HepG2 (cell line): Measurements from ENCODE around the gene ZNF865. TPM values are rescaled to one million over a fixed set of nuclear protein-coding genes. Genes with fewer than 3 reads are reported as not detected.

Experiments used
- HOXA7 ChIP-seq: sonication (generic); formaldehyde crosslinking; IDR thresholded peaks from 2 replicates; pipeline ENCODE4 v1.8.1; 2022; ENCODE audit warnings: mild to moderate bottlenecking, missing genetic modification reagents, moderate library complexity
- MED1 ChIP-seq: sonication (generic); formaldehyde crosslinking; IDR thresholded peaks from 2 replicates; pipeline ENCODE4 v1.4.0; 2020; ENCODE audit warnings: missing genetic modification reagents
- MEF2D ChIP-seq: sonication (generic); formaldehyde crosslinking; IDR thresholded peaks from 2 replicates; pipeline ENCODE4 v1.5.1; 2020; ENCODE audit warnings: mild to moderate bottlenecking, missing genetic modification reagents
- NR2C2 ChIP-seq: sonication (generic); formaldehyde crosslinking; IDR thresholded peaks from 2 replicates; pipeline ENCODE4 v1.4.0; 2020; ENCODE audit warnings: missing genetic modification reagents, mild to moderate bottlenecking, moderate library complexity, borderline replicate concordance
- RFX5 ChIP-seq: IDR thresholded peaks from 2 replicates; pipeline ENCODE4 v1.6.1; 2011; ENCODE audit warnings: low read depth, low read length, improper control_type of control experiment
- SCMH1 ChIP-seq: sonication (generic); formaldehyde crosslinking; IDR thresholded peaks from 2 replicates; pipeline ENCODE4 v1.9.0; 2021; ENCODE audit warnings: missing genetic modification reagents, mild to moderate bottlenecking, borderline replicate concordance
- ZNF121 ChIP-seq: sonication (generic); formaldehyde crosslinking; IDR thresholded peaks from 2 replicates; pipeline ENCODE4 v1.5.0; 2020; ENCODE audit warnings: mild to moderate bottlenecking, missing genetic modification reagents
- ZNF616 ChIP-seq: sonication (generic); formaldehyde crosslinking; IDR thresholded peaks from 2 replicates; pipeline ENCODE4 v1.5.0; 2020; ENCODE audit warnings: low read depth, mild to moderate bottlenecking, missing genetic modification reagents
- ZNF674 ChIP-seq: sonication (generic); formaldehyde crosslinking; IDR thresholded peaks from 2 replicates; pipeline ENCODE4 v1.5.0; 2020; ENCODE audit warnings: low read depth, mild to moderate bottlenecking, missing genetic modification reagents
- ZNF879 ChIP-seq: sonication (generic); formaldehyde crosslinking; IDR thresholded peaks from 2 replicates; pipeline ENCODE4 v1.8.1; 2023; ENCODE audit warnings: missing genetic modification reagents
- polyA plus RNA-seq, 8 experiments: library from polyadenylated mRNA; depleted of rRNA in 3 of 8; stranded (reverse) in 7 of 8; unstranded in 1 of 8; fragments of >200 nt; fragmentation: Illumina TruSeq in 4 of 8; extraction: Trizol in 4 of 8; gene quantifications; 2 replicates each; pipeline versions ENCODE4 v1.2.1 to v1.2.3, GENCODE V29; 2011 to 2016; ENCODE audit warnings: low read depth in 4 of 8, missing spikeins in 1 of 8, mixed read lengths in 1 of 8; ENCODE audit not compliant: insufficient read depth in 1 of 8
- total RNA-seq, 5 experiments: library from RNA; depleted of rRNA; stranded (reverse); fragments of >200 nt; fragmentation: Illumina TruSeq; extraction: Trizol; gene quantifications; 2 replicates each; pipeline ENCODE4 v1.2.3, GENCODE V29; 2016; ENCODE audit warnings: low read depth in 1 of 5
- TF ChIP-seq, protein P1 (sequence below): sonication (generic); formaldehyde crosslinking; IDR thresholded peaks from 2 replicates; pipeline ENCODE4 v1.4.0; 2020; ENCODE audit warnings: mild to moderate bottlenecking, missing genetic modification reagents
- TF ChIP-seq, protein P2 (sequence below): IDR thresholded peaks from 2 replicates; pipeline ENCODE4 v1.6.1; 2012; ENCODE audit warnings: inconsistent platforms
- TF ChIP-seq, protein P3 (sequence below): sonication (generic); formaldehyde crosslinking; conservative IDR thresholded peaks from 2 replicates; pipeline ENCODE4 v1.4.0; 2020; ENCODE audit warnings: mild to moderate bottlenecking, missing genetic modification reagents, moderate library complexity
- TF ChIP-seq, protein P4 (sequence below): sonication (generic); formaldehyde crosslinking; IDR thresholded peaks from 2 replicates; pipeline ENCODE4 v1.8.0; 2022; ENCODE audit warnings: mild to moderate bottlenecking, missing genetic modification reagents; ENCODE audit not compliant: insufficient replicate concordance
- TF ChIP-seq, protein P5 (sequence below): sonication (generic); formaldehyde crosslinking; IDR thresholded peaks from 2 replicates; pipeline ENCODE4 v1.5.1; 2020; ENCODE audit warnings: mild to moderate bottlenecking, moderate library complexity, missing genetic modification reagents
- TF ChIP-seq, protein P6 (sequence below): sonication (generic); formaldehyde crosslinking; IDR thresholded peaks from 2 replicates; pipeline ENCODE4 v1.8.1; 2023; ENCODE audit warnings: missing genetic modification reagents, mild to moderate bottlenecking, borderline replicate concordance

The ZNF865 gene
- total and polyA plus RNA-seq, 2 of the 13 experiments (the other 11 are each of a cell fraction or from before 2014, with no cell fraction given), result 0.93 to 1.0 TPM

DNA sequence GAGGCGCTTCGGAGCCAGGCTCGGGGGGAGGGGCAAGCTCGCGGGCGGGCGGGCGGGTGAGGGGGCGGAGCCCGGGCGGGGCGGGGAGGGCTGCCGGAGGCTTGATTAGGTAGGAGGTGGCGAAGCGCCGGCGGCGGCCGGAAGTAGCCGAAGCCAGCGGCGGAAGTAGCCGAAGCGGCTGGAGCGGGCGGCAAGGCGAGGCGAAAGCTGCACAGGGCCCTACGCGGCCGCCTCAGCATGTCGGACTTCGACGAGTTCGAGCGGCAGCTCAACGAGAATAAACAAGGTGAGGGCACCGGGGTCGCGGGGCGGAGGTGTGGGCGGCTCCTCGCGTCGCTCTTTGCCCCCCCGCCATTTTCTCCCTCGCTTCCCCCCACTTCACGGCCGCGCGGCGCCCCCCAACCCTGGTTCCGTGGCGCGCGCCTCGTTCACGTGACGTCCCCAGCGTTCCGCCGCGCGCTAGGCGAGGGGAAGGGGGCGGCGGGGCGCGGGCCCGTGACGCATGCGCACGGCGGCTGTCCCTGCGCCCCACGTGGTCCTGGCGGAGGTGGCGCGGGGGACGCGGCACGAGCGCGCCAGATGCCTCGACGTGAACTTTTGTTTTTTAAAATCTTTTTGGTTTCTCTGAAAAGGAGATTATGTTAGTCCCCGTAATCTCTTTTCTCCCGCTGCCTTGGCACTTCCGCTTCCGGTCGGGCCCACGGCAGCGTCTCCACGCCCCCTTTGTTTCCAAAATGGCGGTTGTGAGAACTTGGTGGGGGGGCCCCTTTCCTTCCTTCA lies 49.6 kb downstream of the ZNF865 start, which contains the start of gene U2AF2 (continued):
- TF ChIP-seq ZNF879 (CRISPR knock-in tag), result no peak
- no peak for TF ChIP-seq RFX5
- TF ChIP-seq ZNF616 (CRISPR knock-in tag), result 0 out of 2 replicates have a peak, but pooled peaks have one; percentile 37
- 0 out of 2 replicates have a peak, but pooled peaks have one; percentile 3 for TF ChIP-seq MEF2D
- no peak for TF ChIP-seq ZNF674 (CRISPR knock-in tag)
- TF ChIP-seq NR2C2 (CRISPR knock-in tag), result peak; percentile 67
- peak; percentile 11 for TF ChIP-seq MED1 (CRISPR knock-in tag)
- TF ChIP-seq HOXA7 (CRISPR knock-in tag), result no peak
- TF ChIP-seq, protein P1, sequence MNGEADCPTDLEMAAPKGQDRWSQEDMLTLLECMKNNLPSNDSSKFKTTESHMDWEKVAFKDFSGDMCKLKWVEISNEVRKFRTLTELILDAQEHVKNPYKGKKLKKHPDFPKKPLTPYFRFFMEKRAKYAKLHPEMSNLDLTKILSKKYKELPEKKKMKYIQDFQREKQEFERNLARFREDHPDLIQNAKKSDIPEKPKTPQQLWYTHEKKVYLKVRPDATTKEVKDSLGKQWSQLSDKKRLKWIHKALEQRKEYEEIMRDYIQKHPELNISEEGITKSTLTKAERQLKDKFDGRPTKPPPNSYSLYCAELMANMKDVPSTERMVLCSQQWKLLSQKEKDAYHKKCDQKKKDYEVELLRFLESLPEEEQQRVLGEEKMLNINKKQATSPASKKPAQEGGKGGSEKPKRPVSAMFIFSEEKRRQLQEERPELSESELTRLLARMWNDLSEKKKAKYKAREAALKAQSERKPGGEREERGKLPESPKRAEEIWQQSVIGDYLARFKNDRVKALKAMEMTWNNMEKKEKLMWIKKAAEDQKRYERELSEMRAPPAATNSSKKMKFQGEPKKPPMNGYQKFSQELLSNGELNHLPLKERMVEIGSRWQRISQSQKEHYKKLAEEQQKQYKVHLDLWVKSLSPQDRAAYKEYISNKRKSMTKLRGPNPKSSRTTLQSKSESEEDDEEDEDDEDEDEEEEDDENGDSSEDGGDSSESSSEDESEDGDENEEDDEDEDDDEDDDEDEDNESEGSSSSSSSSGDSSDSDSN (CRISPR knock-in tag), result no peak
- TF ChIP-seq, protein P2, sequence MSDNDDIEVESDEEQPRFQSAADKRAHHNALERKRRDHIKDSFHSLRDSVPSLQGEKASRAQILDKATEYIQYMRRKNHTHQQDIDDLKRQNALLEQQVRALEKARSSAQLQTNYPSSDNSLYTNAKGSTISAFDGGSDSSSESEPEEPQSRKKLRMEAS, result peak; percentile 96
- TF ChIP-seq, protein P3, sequence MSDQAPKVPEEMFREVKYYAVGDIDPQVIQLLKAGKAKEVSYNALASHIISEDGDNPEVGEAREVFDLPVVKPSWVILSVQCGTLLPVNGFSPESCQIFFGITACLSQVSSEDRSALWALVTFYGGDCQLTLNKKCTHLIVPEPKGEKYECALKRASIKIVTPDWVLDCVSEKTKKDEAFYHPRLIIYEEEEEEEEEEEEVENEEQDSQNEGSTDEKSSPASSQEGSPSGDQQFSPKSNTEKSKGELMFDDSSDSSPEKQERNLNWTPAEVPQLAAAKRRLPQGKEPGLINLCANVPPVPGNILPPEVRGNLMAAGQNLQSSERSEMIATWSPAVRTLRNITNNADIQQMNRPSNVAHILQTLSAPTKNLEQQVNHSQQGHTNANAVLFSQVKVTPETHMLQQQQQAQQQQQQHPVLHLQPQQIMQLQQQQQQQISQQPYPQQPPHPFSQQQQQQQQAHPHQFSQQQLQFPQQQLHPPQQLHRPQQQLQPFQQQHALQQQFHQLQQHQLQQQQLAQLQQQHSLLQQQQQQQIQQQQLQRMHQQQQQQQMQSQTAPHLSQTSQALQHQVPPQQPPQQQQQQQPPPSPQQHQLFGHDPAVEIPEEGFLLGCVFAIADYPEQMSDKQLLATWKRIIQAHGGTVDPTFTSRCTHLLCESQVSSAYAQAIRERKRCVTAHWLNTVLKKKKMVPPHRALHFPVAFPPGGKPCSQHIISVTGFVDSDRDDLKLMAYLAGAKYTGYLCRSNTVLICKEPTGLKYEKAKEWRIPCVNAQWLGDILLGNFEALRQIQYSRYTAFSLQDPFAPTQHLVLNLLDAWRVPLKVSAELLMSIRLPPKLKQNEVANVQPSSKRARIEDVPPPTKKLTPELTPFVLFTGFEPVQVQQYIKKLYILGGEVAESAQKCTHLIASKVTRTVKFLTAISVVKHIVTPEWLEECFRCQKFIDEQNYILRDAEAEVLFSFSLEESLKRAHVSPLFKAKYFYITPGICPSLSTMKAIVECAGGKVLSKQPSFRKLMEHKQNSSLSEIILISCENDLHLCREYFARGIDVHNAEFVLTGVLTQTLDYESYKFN (CRISPR knock-in tag), result no peak
- TF ChIP-seq, protein P4, sequence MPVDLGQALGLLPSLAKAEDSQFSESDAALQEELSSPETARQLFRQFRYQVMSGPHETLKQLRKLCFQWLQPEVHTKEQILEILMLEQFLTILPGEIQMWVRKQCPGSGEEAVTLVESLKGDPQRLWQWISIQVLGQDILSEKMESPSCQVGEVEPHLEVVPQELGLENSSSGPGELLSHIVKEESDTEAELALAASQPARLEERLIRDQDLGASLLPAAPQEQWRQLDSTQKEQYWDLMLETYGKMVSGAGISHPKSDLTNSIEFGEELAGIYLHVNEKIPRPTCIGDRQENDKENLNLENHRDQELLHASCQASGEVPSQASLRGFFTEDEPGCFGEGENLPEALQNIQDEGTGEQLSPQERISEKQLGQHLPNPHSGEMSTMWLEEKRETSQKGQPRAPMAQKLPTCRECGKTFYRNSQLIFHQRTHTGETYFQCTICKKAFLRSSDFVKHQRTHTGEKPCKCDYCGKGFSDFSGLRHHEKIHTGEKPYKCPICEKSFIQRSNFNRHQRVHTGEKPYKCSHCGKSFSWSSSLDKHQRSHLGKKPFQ (CRISPR knock-in tag), result peak; percentile 44
- TF ChIP-seq, protein P5, sequence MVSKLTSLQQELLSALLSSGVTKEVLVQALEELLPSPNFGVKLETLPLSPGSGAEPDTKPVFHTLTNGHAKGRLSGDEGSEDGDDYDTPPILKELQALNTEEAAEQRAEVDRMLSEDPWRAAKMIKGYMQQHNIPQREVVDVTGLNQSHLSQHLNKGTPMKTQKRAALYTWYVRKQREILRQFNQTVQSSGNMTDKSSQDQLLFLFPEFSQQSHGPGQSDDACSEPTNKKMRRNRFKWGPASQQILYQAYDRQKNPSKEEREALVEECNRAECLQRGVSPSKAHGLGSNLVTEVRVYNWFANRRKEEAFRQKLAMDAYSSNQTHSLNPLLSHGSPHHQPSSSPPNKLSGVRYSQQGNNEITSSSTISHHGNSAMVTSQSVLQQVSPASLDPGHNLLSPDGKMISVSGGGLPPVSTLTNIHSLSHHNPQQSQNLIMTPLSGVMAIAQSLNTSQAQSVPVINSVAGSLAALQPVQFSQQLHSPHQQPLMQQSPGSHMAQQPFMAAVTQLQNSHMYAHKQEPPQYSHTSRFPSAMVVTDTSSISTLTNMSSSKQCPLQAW (CRISPR knock-in tag), result peak; percentile 23; the same call in 1 of the 2 replicates
- no peak for TF ChIP-seq ZNF121 (CRISPR knock-in tag)
- TF ChIP-seq SCMH1 (CRISPR knock-in tag), result no peak
- TF ChIP-seq, protein P6, sequence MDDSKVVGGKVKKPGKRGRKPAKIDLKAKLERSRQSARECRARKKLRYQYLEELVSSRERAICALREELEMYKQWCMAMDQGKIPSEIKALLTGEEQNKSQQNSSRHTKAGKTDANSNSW (CRISPR knock-in tag), result peak; percentile 69; the same call in 1 of the 2 replicates
